ENCODE data around the gene HAND2.

DNA sequence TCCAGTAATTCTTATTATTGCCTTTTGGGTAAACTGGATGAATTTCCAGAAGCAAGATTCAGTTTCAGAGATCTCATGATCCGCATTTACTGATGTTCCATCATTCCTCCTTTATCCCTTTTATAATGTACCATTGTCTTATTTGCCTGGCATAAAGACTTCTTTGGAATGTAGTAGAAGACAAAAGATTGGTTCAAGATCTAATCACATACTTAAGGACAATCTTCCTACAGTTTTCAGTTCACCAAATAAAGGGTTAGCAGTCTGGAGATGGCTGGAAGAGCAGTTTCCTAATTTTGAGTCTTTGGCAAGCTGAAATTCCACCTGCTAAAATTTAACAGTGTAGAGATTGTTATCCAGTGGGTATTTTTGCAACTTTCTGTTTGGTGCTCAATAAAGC, 30.9 kb upstream of the HAND2 start:
- TF ChIP-seq, protein P1, sequence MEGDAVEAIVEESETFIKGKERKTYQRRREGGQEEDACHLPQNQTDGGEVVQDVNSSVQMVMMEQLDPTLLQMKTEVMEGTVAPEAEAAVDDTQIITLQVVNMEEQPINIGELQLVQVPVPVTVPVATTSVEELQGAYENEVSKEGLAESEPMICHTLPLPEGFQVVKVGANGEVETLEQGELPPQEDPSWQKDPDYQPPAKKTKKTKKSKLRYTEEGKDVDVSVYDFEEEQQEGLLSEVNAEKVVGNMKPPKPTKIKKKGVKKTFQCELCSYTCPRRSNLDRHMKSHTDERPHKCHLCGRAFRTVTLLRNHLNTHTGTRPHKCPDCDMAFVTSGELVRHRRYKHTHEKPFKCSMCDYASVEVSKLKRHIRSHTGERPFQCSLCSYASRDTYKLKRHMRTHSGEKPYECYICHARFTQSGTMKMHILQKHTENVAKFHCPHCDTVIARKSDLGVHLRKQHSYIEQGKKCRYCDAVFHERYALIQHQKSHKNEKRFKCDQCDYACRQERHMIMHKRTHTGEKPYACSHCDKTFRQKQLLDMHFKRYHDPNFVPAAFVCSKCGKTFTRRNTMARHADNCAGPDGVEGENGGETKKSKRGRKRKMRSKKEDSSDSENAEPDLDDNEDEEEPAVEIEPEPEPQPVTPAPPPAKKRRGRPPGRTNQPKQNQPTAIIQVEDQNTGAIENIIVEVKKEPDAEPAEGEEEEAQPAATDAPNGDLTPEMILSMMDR (IDR thresholded peaks at IDR 0.05), result no peak
- TF ChIP-seq POLR2A (IDR thresholded peaks at IDR 0.05) (no peak), POLR2AphosphoS5 (IDR thresholded peaks at IDR 0.05) (no peak), EP300 (IDR thresholded peaks at IDR 0.05) (no peak)
